ENCODE data around the gene CACNA1B.
"Not testable (repeated sequence)": the region's sequence is repeated elsewhere in the genome, so short reads cannot be mapped to it uniquely, and the experiment has no call there.

The CACNA1B gene

DNA sequence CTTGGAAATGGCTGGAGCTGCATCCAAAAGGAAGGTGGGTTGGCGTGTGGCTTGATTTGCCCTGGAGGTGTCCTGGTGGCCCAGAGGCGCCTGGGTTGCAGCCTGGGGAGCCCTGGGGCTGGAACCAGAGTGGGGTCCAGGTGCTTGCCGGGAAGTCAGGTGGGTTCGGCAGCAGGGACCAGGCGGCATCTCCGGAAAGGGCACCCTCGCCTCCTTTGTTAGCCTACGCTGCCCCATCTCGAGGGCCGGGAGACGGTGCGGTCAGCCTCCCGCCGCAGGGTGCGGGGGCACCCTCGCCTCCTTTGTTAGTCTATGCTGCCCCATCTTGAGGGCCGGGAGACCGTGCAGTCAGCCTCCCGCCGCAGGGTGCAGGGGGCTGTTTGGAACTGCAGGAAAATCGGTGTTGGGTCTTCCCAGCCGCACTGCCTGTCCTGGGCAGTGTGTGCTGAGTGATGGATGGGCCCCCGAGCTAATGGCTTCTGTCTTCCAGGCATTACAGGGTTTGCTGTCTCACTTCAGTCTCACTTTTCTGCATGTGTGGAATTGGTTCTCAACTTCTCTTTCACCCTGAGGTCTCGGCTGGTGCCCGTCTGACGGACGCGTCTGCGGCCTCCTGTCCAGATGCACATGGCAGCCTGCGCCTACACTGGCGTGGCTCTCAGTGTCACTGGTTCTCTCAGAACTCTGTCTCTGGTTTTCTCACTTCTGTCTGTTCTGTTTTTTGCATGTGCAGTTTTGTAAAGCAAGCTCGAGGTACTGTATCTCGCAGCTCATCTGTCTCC, 139.0 kb downstream of the CACNA1B start:
- H3K4me2 ChIP-seq (ENCODE audit: insufficient read depth, low read length, poor library complexity, severe bottlenecking): no peak overlapping the region
- H3K9ac ChIP-seq (ENCODE audit: low read depth, low read length, poor library complexity): no peak overlapping the region
- peaks cover 0 to 11% of the 10 kb centered on the region in 2 donors for H3K9me3 ChIP-seq (replicated peaks in 1 of 2; ENCODE audit: control insufficient read depth in 2 of 2, insufficient read depth in 1 of 2, low read depth in 1 of 2, low read length in 2 of 2)
- no peaks in the 10 kb centered on the region for H3K36me3 ChIP-seq (replicated peaks in 1 of 2; ENCODE audit: control insufficient read depth in 2 of 2, insufficient read depth in 2 of 2, low read length in 2 of 2)
- peak overlapping the region; percentile 81 for H3K23ac ChIP-seq (ENCODE audit: low read depth, low read length, poor library complexity)
- H4K8ac ChIP-seq (ENCODE audit: low read depth, low read length): no peak overlapping the region
- no peak overlapping the region for H2AK5ac ChIP-seq (ENCODE audit: low read depth, low read length)
- no CpG with 5 or more reads among the region's 33 CpGs for WGBS, 2 donors (ENCODE audit: extremely low coverage in 2 of 2, insufficient read length in 2 of 2, insufficient replicate concordance in 1 of 2)
- H2BK5ac ChIP-seq (ENCODE audit: low read length): no peak overlapping the region
- no peaks in the 10 kb centered on the region for H3K4me1 ChIP-seq (ENCODE audit: control insufficient read depth in 2 of 2, insufficient read depth in 1 of 2, low read depth in 1 of 2, low read length in 2 of 2)
- H4K91ac ChIP-seq (ENCODE audit: low read depth, low read length, poor library complexity): no peak overlapping the region
- H3K27me3 ChIP-seq (ENCODE audit: control insufficient read depth in 3 of 3, insufficient read depth in 3 of 3, low read depth in 1 of 3, low read length in 3 of 3): peaks cover 0 to 16% (median 0%) of the 10 kb centered on the region in 3 experiments
- H3K4me3 ChIP-seq (ENCODE audit: low read length in 2 of 2): no peak overlapping the region
- H3K4ac ChIP-seq (ENCODE audit: low read length): no peak overlapping the region
- no peak overlapping the region for H2BK12ac ChIP-seq (ENCODE audit: low read length)
- H2BK120ac ChIP-seq (ENCODE audit: low read depth, low read length): no peak overlapping the region
- H3K79me1 ChIP-seq (ENCODE audit: low read depth, low read length): no peaks in the 10 kb centered on the region
- DNase-seq (ENCODE audit: low spot score): no peak
- H3K27ac ChIP-seq (replicated peaks; ENCODE audit: low read length): no peak overlapping the region
- no peak overlapping the region for H3K14ac ChIP-seq (ENCODE audit: low read length)
- peak overlapping the region; percentile 76 for H3K18ac ChIP-seq (ENCODE audit: low read length)
- no peak overlapping the region for H2AFZ ChIP-seq (ENCODE audit: low read length)
- no peak overlapping the region for H2BK15ac ChIP-seq (ENCODE audit: low read length)

GRCh38 chr9:138017200-138017599, 139.6 kb downstream of the CACNA1B start:
- Histone ChIP-seq H3K9ac (ENCODE audit: low read depth, low read length, poor library complexity) (no peak overlapping the region), H3K9me3 (replicated peaks in 1 of 2; ENCODE audit: control insufficient read depth in 2 of 2, insufficient read depth in 1 of 2, low read depth in 1 of 2, low read length in 2 of 2) (peaks cover 0 to 13% of the 10 kb centered on the region in 2 donors), H3K27ac (replicated peaks; ENCODE audit: low read length) (no peak overlapping the region), H4K91ac (ENCODE audit: low read depth, low read length, poor library complexity) (no peak overlapping the region), H3K4me1 (ENCODE audit: control insufficient read depth in 2 of 2, insufficient read depth in 1 of 2, low read depth in 1 of 2, low read length in 2 of 2) (no peaks in the 10 kb centered on the region), H3K18ac (ENCODE audit: low read length) (no peak overlapping the region), H2AFZ (ENCODE audit: low read length) (no peak overlapping the region), H2BK15ac (ENCODE audit: low read length) (no peak overlapping the region), H3K4me2 (ENCODE audit: insufficient read depth, low read length, poor library complexity, severe bottlenecking) (no peak overlapping the region), H3K79me1 (ENCODE audit: low read depth, low read length) (no peaks in the 10 kb centered on the region), H4K8ac (ENCODE audit: low read depth, low read length) (no peak overlapping the region), H2BK12ac (ENCODE audit: low read length) (no peak overlapping the region), H3K36me3 (replicated peaks in 1 of 2; ENCODE audit: control insufficient read depth in 2 of 2, insufficient read depth in 2 of 2, low read length in 2 of 2) (no peaks in the 10 kb centered on the region), H2AK5ac (ENCODE audit: low read depth, low read length) (no peak overlapping the region), H2BK120ac (ENCODE audit: low read depth, low read length) (no peak overlapping the region), H3K4me3 (ENCODE audit: low read length in 2 of 2) (peak overlapping the region in 1 of 2 donors; percentile 47), H3K14ac (ENCODE audit: low read length) (no peak overlapping the region), H3K23ac (ENCODE audit: low read depth, low read length, poor library complexity) (no peak overlapping the region), H2BK5ac (ENCODE audit: low read length) (no peak overlapping the region), H3K27me3 (ENCODE audit: control insufficient read depth in 3 of 3, insufficient read depth in 3 of 3, low read depth in 1 of 3, low read length in 3 of 3) (peaks cover 0 to 22% (median under 1%) of the 10 kb centered on the region in 3 experiments), H3K4ac (ENCODE audit: low read length) (no peak overlapping the region)
- no peak for DNase-seq (ENCODE audit: low spot score)
- WGBS, 2 donors (ENCODE audit: extremely low coverage in 2 of 2, insufficient read length in 2 of 2, insufficient replicate concordance in 1 of 2): no CpG with 5 or more reads among the region's 13 CpGs

GRCh38 chr9:138019514-138019913, 141.9 kb downstream of the CACNA1B start:
- not testable (repeated sequence) for H3K4me2 ChIP-seq (ENCODE audit: insufficient read depth, low read length, poor library complexity, severe bottlenecking); H3K23ac ChIP-seq (ENCODE audit: low read depth, low read length, poor library complexity); H2BK5ac ChIP-seq (ENCODE audit: low read length); H3K14ac ChIP-seq (ENCODE audit: low read length); H2BK15ac ChIP-seq (ENCODE audit: low read length); H3K18ac ChIP-seq (ENCODE audit: low read length); H4K8ac ChIP-seq (ENCODE audit: low read depth, low read length); H2BK12ac ChIP-seq (ENCODE audit: low read length); H3K4ac ChIP-seq (ENCODE audit: low read length); H2BK120ac ChIP-seq (ENCODE audit: low read depth, low read length); DNase-seq (ENCODE audit: low spot score); H3K4me3 ChIP-seq (ENCODE audit: low read length in 2 of 2); H3K79me1 ChIP-seq (ENCODE audit: low read depth, low read length); H3K27ac ChIP-seq (replicated peaks; ENCODE audit: low read length); H3K4me1 ChIP-seq (ENCODE audit: control insufficient read depth in 2 of 2, insufficient read depth in 1 of 2, low read depth in 1 of 2, low read length in 2 of 2); H2AK5ac ChIP-seq (ENCODE audit: low read depth, low read length); H4K91ac ChIP-seq (ENCODE audit: low read depth, low read length, poor library complexity); H3K36me3 ChIP-seq (replicated peaks in 1 of 2; ENCODE audit: control insufficient read depth in 2 of 2, insufficient read depth in 2 of 2, low read length in 2 of 2); H2AFZ ChIP-seq (ENCODE audit: low read length)
- Histone ChIP-seq H3K9ac (ENCODE audit: low read depth, low read length, poor library complexity) (peak overlapping the region; percentile 60), H3K9me3 (replicated peaks in 1 of 2; ENCODE audit: control insufficient read depth in 2 of 2, insufficient read depth in 1 of 2, low read depth in 1 of 2, low read length in 2 of 2) (peaks cover 0 to 16% of the 10 kb centered on the region in 2 donors), H3K27me3 (ENCODE audit: control insufficient read depth in 3 of 3, insufficient read depth in 3 of 3, low read depth in 1 of 3, low read length in 3 of 3) (peaks cover 10 to 45% (median 24%) of the 10 kb centered on the region in 3 experiments)
- no CpG with 5 or more reads among the region's 10 CpGs for WGBS, 2 donors (ENCODE audit: extremely low coverage in 2 of 2, insufficient read length in 2 of 2, insufficient replicate concordance in 1 of 2)

GRCh38 chr9:138020120-138020794, 142.7 kb downstream of the CACNA1B start:
- Histone ChIP-seq H3K18ac (ENCODE audit: low read length) (peak overlapping the region; percentile 64), H2BK5ac (ENCODE audit: low read length) (no peak overlapping the region), H2AFZ (ENCODE audit: low read length) (no peak overlapping the region), H3K79me1 (ENCODE audit: low read depth, low read length) (no peaks in the 10 kb centered on the region), H4K8ac (ENCODE audit: low read depth, low read length) (peak overlapping the region; percentile 48), H3K9me3 (replicated peaks in 1 of 2; ENCODE audit: control insufficient read depth in 2 of 2, insufficient read depth in 1 of 2, low read depth in 1 of 2, low read length in 2 of 2) (peaks cover 0 to 19% of the 10 kb centered on the region in 2 donors), H2BK120ac (ENCODE audit: low read depth, low read length) (no peak overlapping the region), H3K4me3 (ENCODE audit: low read length in 2 of 2) (no peak overlapping the region), H3K23ac (ENCODE audit: low read depth, low read length, poor library complexity) (peak overlapping the region; percentile 65), H3K9ac (ENCODE audit: low read depth, low read length, poor library complexity) (peak overlapping the region; percentile 44), H3K4me1 (ENCODE audit: control insufficient read depth in 2 of 2, insufficient read depth in 1 of 2, low read depth in 1 of 2, low read length in 2 of 2) (peaks cover 0 to 3% of the 10 kb centered on the region in 2 donors), H3K4ac (ENCODE audit: low read length) (no peak overlapping the region), H3K36me3 (replicated peaks in 1 of 2; ENCODE audit: control insufficient read depth in 2 of 2, insufficient read depth in 2 of 2, low read length in 2 of 2) (no peaks in the 10 kb centered on the region), H3K4me2 (ENCODE audit: insufficient read depth, low read length, poor library complexity, severe bottlenecking) (no peak overlapping the region), H3K27ac (replicated peaks; ENCODE audit: low read length) (no peak overlapping the region), H4K91ac (ENCODE audit: low read depth, low read length, poor library complexity) (no peak overlapping the region), H3K27me3 (ENCODE audit: control insufficient read depth in 3 of 3, insufficient read depth in 3 of 3, low read depth in 1 of 3, low read length in 3 of 3) (peaks cover 10 to 52% (median 26%) of the 10 kb centered on the region in 3 experiments), H2BK12ac (ENCODE audit: low read length) (no peak overlapping the region), H2BK15ac (ENCODE audit: low read length) (no peak overlapping the region), H2AK5ac (ENCODE audit: low read depth, low read length) (peak overlapping the region; percentile 70), H3K14ac (ENCODE audit: low read length) (no peak overlapping the region)
- WGBS, 2 donors (ENCODE audit: extremely low coverage in 2 of 2, insufficient read length in 2 of 2, insufficient replicate concordance in 1 of 2): no CpG with 5 or more reads among the region's 13 CpGs
- DNase-seq (ENCODE audit: low spot score): no peak
